Measurements from ENCODE around the gene SPATA31D3.

The SPATA31D3 gene

DNA sequence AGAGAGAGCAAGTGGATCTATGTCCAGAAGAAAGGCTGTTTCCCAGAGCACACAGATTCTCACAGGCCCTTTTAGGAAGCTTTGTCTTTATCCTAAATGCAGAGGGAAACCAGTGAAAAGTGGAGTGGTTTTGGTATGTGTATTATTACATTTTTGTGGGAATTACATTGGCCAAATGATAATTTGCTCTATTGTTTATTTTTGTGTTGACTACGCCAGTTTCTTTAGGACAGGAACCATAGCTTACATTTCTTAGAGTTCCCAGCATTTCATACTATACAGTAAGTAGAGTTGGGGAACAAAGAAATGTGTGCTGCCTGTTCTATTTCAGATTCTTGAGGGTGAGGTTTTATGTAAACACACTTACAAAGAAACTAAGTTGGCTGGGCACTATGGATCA, 44.4 kb upstream of the SPATA31D3 start:
- no peak for DNase-seq (ENCODE audit: low read depth in 1 of 2, low spot score in 1 of 2)
- H3K4me3 ChIP-seq (replicated peaks; ENCODE audit: insufficient read depth, low read length) = no peak overlapping the region
- H3K27ac ChIP-seq (replicated peaks) = no peak overlapping the region
- no peaks in the 10 kb centered on the region for H3K27me3 ChIP-seq (ENCODE audit: insufficient read depth, poor library complexity, severe bottlenecking)
- TF ChIP-seq, protein P1, sequence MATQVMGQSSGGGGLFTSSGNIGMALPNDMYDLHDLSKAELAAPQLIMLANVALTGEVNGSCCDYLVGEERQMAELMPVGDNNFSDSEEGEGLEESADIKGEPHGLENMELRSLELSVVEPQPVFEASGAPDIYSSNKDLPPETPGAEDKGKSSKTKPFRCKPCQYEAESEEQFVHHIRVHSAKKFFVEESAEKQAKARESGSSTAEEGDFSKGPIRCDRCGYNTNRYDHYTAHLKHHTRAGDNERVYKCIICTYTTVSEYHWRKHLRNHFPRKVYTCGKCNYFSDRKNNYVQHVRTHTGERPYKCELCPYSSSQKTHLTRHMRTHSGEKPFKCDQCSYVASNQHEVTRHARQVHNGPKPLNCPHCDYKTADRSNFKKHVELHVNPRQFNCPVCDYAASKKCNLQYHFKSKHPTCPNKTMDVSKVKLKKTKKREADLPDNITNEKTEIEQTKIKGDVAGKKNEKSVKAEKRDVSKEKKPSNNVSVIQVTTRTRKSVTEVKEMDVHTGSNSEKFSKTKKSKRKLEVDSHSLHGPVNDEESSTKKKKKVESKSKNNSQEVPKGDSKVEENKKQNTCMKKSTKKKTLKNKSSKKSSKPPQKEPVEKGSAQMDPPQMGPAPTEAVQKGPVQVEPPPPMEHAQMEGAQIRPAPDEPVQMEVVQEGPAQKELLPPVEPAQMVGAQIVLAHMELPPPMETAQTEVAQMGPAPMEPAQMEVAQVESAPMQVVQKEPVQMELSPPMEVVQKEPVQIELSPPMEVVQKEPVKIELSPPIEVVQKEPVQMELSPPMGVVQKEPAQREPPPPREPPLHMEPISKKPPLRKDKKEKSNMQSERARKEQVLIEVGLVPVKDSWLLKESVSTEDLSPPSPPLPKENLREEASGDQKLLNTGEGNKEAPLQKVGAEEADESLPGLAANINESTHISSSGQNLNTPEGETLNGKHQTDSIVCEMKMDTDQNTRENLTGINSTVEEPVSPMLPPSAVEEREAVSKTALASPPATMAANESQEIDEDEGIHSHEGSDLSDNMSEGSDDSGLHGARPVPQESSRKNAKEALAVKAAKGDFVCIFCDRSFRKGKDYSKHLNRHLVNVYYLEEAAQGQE (IDR thresholded peaks at IDR 0.05; ENCODE audit: insufficient replicate concordance, low read depth) = no peak
- no peak for TF ChIP-seq GABPA (IDR thresholded peaks at IDR 0.05; ENCODE audit: low read depth)
- no peak for TF ChIP-seq SPI1 (IDR thresholded peaks at IDR 0.05; ENCODE audit: borderline replicate concordance, low read depth)
- TF ChIP-seq, protein P2, sequence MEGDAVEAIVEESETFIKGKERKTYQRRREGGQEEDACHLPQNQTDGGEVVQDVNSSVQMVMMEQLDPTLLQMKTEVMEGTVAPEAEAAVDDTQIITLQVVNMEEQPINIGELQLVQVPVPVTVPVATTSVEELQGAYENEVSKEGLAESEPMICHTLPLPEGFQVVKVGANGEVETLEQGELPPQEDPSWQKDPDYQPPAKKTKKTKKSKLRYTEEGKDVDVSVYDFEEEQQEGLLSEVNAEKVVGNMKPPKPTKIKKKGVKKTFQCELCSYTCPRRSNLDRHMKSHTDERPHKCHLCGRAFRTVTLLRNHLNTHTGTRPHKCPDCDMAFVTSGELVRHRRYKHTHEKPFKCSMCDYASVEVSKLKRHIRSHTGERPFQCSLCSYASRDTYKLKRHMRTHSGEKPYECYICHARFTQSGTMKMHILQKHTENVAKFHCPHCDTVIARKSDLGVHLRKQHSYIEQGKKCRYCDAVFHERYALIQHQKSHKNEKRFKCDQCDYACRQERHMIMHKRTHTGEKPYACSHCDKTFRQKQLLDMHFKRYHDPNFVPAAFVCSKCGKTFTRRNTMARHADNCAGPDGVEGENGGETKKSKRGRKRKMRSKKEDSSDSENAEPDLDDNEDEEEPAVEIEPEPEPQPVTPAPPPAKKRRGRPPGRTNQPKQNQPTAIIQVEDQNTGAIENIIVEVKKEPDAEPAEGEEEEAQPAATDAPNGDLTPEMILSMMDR (IDR thresholded peaks at IDR 0.05; ENCODE audit: insufficient read depth, low read length) = no peak

DNA sequence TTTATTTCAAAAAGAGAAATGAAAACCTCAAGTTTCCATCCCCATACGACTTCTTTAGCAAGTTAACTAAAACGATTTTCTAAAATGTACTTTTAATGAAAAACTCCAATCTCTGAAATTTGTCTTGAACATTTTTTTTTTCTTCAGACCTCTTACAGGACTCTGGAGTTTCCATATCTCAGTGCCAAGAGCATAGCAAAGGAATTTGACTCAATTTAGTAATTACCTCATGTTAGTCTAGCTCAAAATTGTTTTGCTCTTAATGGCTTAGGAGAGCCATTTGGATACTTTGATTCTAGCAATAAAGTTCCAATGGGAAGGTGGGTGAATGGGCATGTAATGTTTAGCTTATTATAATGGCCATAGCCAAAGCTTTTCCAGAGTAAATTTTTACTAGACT, 41.1 kb upstream of the SPATA31D3 start:
- no peak for DNase-seq (ENCODE audit: low read depth in 1 of 2, low spot score in 1 of 2)
- no peaks in the 10 kb centered on the region for H3K27me3 ChIP-seq (ENCODE audit: insufficient read depth, poor library complexity, severe bottlenecking)
- TF ChIP-seq POLR2AphosphoS5 (IDR thresholded peaks at IDR 0.05; ENCODE audit: low read depth) (no peak), SPI1 (IDR thresholded peaks at IDR 0.05; ENCODE audit: borderline replicate concordance, low read depth) (no peak), GABPA (IDR thresholded peaks at IDR 0.05; ENCODE audit: low read depth) (no peak)
- TF ChIP-seq, protein P1 (IDR thresholded peaks at IDR 0.05; ENCODE audit: insufficient replicate concordance, low read depth) = no peak
- TF ChIP-seq, protein P2 (IDR thresholded peaks at IDR 0.05; ENCODE audit: insufficient read depth, low read length) = no peak
- H3K4me3 ChIP-seq (replicated peaks; ENCODE audit: insufficient read depth, low read length) = no peak overlapping the region
- H3K27ac ChIP-seq (replicated peaks) = no peak overlapping the region

DNA sequence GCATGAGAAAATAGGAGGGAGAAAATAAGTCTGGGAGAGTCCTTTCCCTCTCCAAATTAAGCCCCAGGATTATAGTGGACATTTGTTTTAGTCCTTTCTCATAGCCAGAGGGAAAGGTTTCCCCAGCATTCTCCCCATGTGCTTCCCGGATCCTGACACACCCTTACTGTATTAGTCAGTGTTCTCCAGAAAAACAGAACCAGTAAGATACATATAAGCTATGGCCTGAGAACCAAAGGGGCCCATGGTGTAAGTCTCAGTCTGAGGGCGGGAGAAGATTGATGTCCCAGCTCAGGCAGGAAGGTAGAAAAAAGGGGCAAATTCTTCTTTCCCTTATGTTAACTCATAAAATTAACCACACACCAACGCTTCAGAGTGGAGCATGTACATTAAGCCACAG, 40.7 kb upstream of the SPATA31D3 start:
- TF ChIP-seq, protein P2 (IDR thresholded peaks at IDR 0.05; ENCODE audit: insufficient read depth, low read length) = no peak
- no peak for TF ChIP-seq POLR2AphosphoS5 (IDR thresholded peaks at IDR 0.05; ENCODE audit: low read depth)
- TF ChIP-seq SPI1 (IDR thresholded peaks at IDR 0.05; ENCODE audit: borderline replicate concordance, low read depth) = no peak
- no peak for TF ChIP-seq GABPA (IDR thresholded peaks at IDR 0.05; ENCODE audit: low read depth)
- TF ChIP-seq, protein P1 (IDR thresholded peaks at IDR 0.05; ENCODE audit: insufficient replicate concordance, low read depth) = no peak
- Histone ChIP-seq H3K27me3 (ENCODE audit: insufficient read depth, poor library complexity, severe bottlenecking) (no peaks in the 10 kb centered on the region), H3K27ac (replicated peaks) (no peak overlapping the region), H3K4me3 (replicated peaks; ENCODE audit: insufficient read depth, low read length) (no peak overlapping the region)
- no peak for DNase-seq (ENCODE audit: low read depth in 1 of 2, low spot score in 1 of 2)
